ENCODE data around the gene RIPK4.

RIPK4 gene

DNA sequence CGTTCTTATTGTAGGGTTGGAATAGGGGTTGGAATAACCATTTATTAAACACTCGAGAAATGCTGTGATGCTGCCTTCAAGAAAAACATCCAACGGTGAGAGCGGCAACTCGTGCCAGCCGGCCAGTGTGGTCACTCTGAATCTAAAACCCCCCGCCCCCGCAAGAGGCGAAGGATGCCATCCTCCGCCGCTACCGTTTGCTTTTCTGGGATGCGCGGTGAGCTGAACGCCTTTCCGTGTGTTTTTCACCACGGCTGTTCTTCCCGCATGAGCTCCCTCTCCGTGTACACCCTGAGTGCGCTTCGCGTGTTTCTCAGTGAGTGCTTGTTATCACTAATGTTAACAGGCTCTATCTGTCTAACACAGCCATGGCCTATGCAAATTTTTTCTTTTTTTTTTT, 42.0 kb upstream of the RIPK4 start:
- no peak for TF ChIP-seq LEF1 (IDR thresholded peaks at IDR 0.05; ENCODE audit: borderline replicate concordance)
- TF ChIP-seq SP1 (IDR thresholded peaks at IDR 0.05): no peak
- TF ChIP-seq SUZ12 (IDR thresholded peaks at IDR 0.05): no peak
- TF ChIP-seq FOXK2 (IDR thresholded peaks at IDR 0.05): no peak
- no peak for TF ChIP-seq ZNF384 (IDR thresholded peaks at IDR 0.05)
- TF ChIP-seq, protein P1, sequence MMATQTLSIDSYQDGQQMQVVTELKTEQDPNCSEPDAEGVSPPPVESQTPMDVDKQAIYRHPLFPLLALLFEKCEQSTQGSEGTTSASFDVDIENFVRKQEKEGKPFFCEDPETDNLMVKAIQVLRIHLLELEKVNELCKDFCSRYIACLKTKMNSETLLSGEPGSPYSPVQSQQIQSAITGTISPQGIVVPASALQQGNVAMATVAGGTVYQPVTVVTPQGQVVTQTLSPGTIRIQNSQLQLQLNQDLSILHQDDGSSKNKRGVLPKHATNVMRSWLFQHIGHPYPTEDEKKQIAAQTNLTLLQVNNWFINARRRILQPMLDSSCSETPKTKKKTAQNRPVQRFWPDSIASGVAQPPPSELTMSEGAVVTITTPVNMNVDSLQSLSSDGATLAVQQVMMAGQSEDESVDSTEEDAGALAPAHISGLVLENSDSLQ (IDR thresholded peaks at IDR 0.05): no peak
- no peak for TF ChIP-seq ARNT (IDR thresholded peaks at IDR 0.05)
- no peak for TF ChIP-seq L3MBTL2 (conservative IDR thresholded peaks at IDR 0.05)
- no peak for TF ChIP-seq ELF4 (IDR thresholded peaks at IDR 0.05)
- no peak for TF ChIP-seq BHLHE40 (IDR thresholded peaks at IDR 0.05; ENCODE audit: borderline replicate concordance)
- TF ChIP-seq FOXM1 (IDR thresholded peaks at IDR 0.05; ENCODE audit: borderline replicate concordance): no peak
- TF ChIP-seq NFRKB (IDR thresholded peaks at IDR 0.05): no peak
- no peak for TF ChIP-seq TARDBP (IDR thresholded peaks at IDR 0.05)
- no peak for TF ChIP-seq HDGF (IDR thresholded peaks at IDR 0.05; ENCODE audit: borderline replicate concordance)
- TF ChIP-seq FOXA1 (IDR thresholded peaks at IDR 0.05): no peak
- no peak for TF ChIP-seq CTBP1 (IDR thresholded peaks at IDR 0.05; ENCODE audit: borderline replicate concordance)
- DNase-seq (ENCODE audit: extremely low spot score): no peak
- ChIA-PET POLR2A (no interaction called here), CTCF (interaction anchor here (0.8 kb wide), 1 partner anchor 8 kb away, joined by 3 read pairs; no protein-coding TSS in a partner anchor)

DNA sequence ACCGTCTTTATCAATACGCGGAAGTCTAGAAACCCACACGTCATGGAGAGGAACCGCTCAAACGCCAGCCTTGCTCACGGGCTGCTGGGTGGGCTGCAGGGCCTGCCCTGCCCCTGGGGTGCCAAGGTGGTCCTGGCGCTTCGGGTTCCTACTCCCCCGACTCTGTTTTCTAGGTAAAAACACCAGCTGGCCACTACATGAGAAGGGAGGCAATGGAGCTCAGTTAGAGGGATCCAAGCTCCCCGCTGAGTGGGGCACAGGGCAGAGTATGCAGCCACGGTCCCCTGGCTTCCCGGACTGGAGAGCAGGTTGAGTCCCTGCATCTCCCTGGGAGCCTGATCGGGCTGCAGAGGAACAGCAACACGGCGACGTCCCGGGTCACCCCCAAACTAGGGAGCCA, 41.2 kb upstream of the RIPK4 start:
- no peak for DNase-seq (ENCODE audit: extremely low spot score)
- ChIA-PET POLR2A (no interaction called here), CTCF (no interaction called here)
- TF ChIP-seq NFRKB (IDR thresholded peaks at IDR 0.05): no peak

DNA sequence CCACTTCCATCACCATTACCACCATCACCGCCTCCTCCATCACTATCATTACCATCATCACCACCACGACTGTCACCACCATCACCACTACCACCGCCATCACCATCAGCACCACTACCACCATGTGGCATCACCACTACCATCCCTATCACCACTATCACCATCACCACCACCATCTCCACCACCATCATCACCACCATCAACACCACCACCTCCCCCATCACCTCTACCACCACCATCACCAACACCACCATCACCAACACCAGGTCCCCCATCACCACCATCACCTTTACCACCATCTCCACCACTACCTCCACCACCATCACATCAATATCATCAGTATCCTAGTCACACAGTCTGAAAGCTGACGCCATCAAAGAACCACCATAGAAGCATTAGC, 39.9 kb upstream of the RIPK4 start:
- TF ChIP-seq LEF1 (IDR thresholded peaks at IDR 0.05; ENCODE audit: borderline replicate concordance): no peak
- TF ChIP-seq ELF4 (IDR thresholded peaks at IDR 0.05): no peak
- no peak for TF ChIP-seq SUZ12 (IDR thresholded peaks at IDR 0.05)
- no peak for TF ChIP-seq CTBP1 (IDR thresholded peaks at IDR 0.05; ENCODE audit: borderline replicate concordance)
- no peak for TF ChIP-seq HDGF (IDR thresholded peaks at IDR 0.05; ENCODE audit: borderline replicate concordance)
- no peak for TF ChIP-seq FOXA1 (IDR thresholded peaks at IDR 0.05)
- no peak for TF ChIP-seq FOXM1 (IDR thresholded peaks at IDR 0.05; ENCODE audit: borderline replicate concordance)
- TF ChIP-seq ARNT (IDR thresholded peaks at IDR 0.05): no peak
- no peak for TF ChIP-seq L3MBTL2 (conservative IDR thresholded peaks at IDR 0.05)
- no peak for TF ChIP-seq ZNF384 (IDR thresholded peaks at IDR 0.05)
- TF ChIP-seq BHLHE40 (IDR thresholded peaks at IDR 0.05; ENCODE audit: borderline replicate concordance): no peak
- TF ChIP-seq NFRKB (IDR thresholded peaks at IDR 0.05): no peak
- TF ChIP-seq FOXK2 (IDR thresholded peaks at IDR 0.05): no peak
- TF ChIP-seq TARDBP (IDR thresholded peaks at IDR 0.05): no peak
- TF ChIP-seq SP1 (IDR thresholded peaks at IDR 0.05): no peak
- TF ChIP-seq, protein P1 (IDR thresholded peaks at IDR 0.05): no peak
- ChIA-PET CTCF (no interaction called here), POLR2A (no interaction called here)

DNA sequence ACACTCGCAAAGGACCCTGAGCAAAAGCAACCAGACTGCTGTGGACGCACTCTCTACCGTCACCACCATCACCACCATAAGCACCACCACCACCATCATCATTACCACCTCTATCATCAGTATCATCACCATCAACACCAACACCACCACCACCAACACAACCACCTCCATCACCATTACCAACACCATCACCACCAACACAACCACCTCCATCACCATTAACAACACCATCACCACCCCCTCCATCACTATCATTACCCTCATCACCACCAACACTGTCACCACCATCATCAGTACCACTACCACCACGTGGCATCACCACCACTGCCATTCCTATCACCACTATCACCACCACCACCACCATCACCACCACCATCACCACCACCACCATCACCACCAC, 38.8 kb upstream of the RIPK4 start:
- CTCF ChIA-PET: no interaction called here
- POLR2A ChIA-PET: no interaction called here
- DNase-seq (ENCODE audit: extremely low spot score): no peak
- no peak for TF ChIP-seq BHLHE40 (IDR thresholded peaks at IDR 0.05; ENCODE audit: borderline replicate concordance)
- no peak for TF ChIP-seq ZNF384 (IDR thresholded peaks at IDR 0.05)

More for the DNA sequence above, 39.9 kb upstream of the RIPK4 start:
- DNase-seq (ENCODE audit: extremely low spot score): no peak

DNA sequence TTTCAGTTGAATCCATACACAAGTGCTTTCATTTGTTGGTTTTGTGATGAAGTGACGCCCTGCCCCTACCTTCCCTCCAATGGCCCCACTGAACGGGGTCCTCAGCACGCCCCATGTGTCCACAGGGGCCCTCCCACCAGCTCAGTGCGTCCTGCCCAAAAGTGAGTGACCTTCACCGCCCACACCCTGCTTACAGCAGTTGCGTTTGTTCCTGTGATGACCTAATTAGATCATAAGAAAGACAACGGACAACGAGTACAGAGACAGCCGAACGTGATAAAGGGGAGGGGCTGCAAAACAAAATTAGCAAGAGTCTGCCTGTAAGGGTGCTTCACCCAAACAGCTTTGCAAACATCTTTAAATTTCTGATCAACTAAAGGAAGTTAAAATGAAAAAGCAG, 38.2 kb upstream of the RIPK4 start:
- TF ChIP-seq, protein P1 (IDR thresholded peaks at IDR 0.05): no peak
- TF ChIP-seq ELF4 (IDR thresholded peaks at IDR 0.05): no peak
- no peak for TF ChIP-seq LEF1 (IDR thresholded peaks at IDR 0.05; ENCODE audit: borderline replicate concordance)
- no peak for TF ChIP-seq SUZ12 (IDR thresholded peaks at IDR 0.05)
- ChIA-PET POLR2A (no interaction called here), CTCF (no interaction called here)
- no peak for DNase-seq (ENCODE audit: extremely low spot score)

DNA sequence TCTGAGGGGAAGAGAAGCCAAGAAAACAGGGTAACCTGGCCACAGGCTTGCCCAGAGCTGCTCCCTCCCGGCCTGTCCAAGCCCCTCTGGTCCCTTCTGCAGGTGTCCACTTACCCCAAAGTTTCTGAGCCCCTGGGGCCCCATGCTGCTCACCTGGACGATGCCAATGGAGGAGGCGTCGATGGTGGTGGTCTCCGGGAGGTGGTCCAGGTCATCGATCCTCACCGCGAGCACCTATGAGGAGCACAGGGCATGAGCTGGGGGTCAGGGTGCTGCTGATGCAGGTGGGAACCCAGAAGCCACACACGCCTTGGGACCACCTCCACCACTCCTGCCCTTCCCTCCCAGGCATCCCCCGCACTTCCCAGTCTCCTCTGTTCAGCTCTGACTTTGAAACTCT, 37.5 kb upstream of the RIPK4 start:
- POLR2A ChIA-PET: no interaction called here
- CTCF ChIA-PET: no interaction called here
- no peak for DNase-seq (ENCODE audit: extremely low spot score)
- no peak for TF ChIP-seq LEF1 (IDR thresholded peaks at IDR 0.05; ENCODE audit: borderline replicate concordance)
- no peak for TF ChIP-seq ZNF384 (IDR thresholded peaks at IDR 0.05)
- TF ChIP-seq L3MBTL2 (conservative IDR thresholded peaks at IDR 0.05): no peak
- TF ChIP-seq SUZ12 (IDR thresholded peaks at IDR 0.05): no peak
- no peak for TF ChIP-seq FOXM1 (IDR thresholded peaks at IDR 0.05; ENCODE audit: borderline replicate concordance)
- TF ChIP-seq CTBP1 (IDR thresholded peaks at IDR 0.05; ENCODE audit: borderline replicate concordance): no peak
- TF ChIP-seq TARDBP (IDR thresholded peaks at IDR 0.05): no peak
- TF ChIP-seq, protein P1 (IDR thresholded peaks at IDR 0.05): no peak
- no peak for TF ChIP-seq NFRKB (IDR thresholded peaks at IDR 0.05)
- no peak for TF ChIP-seq ARNT (IDR thresholded peaks at IDR 0.05)
- TF ChIP-seq HDGF (IDR thresholded peaks at IDR 0.05; ENCODE audit: borderline replicate concordance): no peak
- no peak for TF ChIP-seq SP1 (IDR thresholded peaks at IDR 0.05)
- no peak for TF ChIP-seq BHLHE40 (IDR thresholded peaks at IDR 0.05; ENCODE audit: borderline replicate concordance)
- no peak for TF ChIP-seq FOXA1 (IDR thresholded peaks at IDR 0.05)
- TF ChIP-seq FOXK2 (IDR thresholded peaks at IDR 0.05): no peak
- no peak for TF ChIP-seq ELF4 (IDR thresholded peaks at IDR 0.05)

Measured in HEK293T (cell line).